GM18502 (cell line): ENCODE measurements around the gene CDC25A.

Experiments
- ATAC-seq: cut with Tn5 transposase; IDR thresholded peaks from one replicate; pipeline ENCODE4 v1.9.1; 2021; ENCODE audit warnings: mild to moderate bottlenecking; ENCODE audit not compliant: unreplicated experiment, poor library complexity

The CDC25A gene

GRCh38 chr3:48143567-48143966 lies 44.6 kb downstream of the CDC25A start:
- no peak for ATAC-seq

- no peak for ATAC-seq
These were observed 45.8 kb downstream of the CDC25A start for GRCh38 chr3:48142316-48142870.

- ATAC-seq, result no peak
These were observed 46.5 kb downstream of the CDC25A start for GRCh38 chr3:48141604-48142137.

- ATAC-seq, result no peak
These were observed 47.1 kb downstream of the CDC25A start for GRCh38 chr3:48140936-48141603.

GRCh38 chr3:48140336-48140757 lies 47.9 kb downstream of the CDC25A start:
- no peak for ATAC-seq

GRCh38 chr3:48137425-48137999 lies 50.7 kb downstream of the CDC25A start:
- no peak for ATAC-seq

DNA sequence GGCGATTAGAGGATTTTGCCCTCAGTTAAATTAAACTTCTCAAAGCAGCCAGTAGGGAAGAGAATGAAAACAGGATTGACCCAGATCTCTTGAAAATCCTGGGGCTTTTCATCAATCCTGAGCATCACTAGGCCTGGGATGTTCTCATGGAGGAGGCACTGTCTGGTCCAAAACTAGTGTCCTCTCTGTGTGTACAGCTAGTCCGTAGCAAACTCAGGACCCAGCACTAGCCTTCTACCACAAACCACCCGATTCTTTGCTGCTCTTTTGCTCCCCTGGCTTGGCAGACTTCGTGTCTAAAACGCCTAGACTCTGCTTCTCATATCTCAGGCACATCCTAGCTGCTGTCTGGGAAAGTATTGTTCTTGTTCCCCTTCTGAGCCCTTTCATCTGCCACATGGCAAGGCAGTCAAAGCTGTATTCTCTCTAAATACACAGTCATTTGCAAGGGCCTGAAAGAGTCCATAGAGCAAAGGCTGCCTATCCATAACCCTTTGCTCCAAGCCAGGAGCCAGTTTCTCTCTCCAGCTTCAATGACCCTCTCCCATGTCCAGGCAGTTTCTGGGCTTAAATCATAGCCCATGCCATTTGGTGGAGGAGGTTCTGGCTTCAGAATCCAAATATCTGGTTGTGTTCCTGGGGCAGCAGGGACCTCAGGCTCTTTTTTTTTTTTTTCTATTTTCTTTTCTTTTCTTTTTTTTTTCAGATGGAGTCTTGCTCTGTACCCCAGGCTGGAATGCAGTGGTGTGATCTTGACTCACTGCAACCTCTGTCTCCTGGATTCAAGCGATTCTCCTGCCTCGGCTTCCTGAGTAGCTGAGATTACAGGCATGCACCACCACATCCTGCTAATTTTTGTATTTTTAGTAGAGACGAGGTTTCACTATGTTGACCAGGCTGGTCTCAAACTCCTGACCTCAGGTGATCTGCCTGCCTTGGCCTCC lies 52.4 kb downstream of the CDC25A start:
- ATAC-seq, result no peak

DNA sequence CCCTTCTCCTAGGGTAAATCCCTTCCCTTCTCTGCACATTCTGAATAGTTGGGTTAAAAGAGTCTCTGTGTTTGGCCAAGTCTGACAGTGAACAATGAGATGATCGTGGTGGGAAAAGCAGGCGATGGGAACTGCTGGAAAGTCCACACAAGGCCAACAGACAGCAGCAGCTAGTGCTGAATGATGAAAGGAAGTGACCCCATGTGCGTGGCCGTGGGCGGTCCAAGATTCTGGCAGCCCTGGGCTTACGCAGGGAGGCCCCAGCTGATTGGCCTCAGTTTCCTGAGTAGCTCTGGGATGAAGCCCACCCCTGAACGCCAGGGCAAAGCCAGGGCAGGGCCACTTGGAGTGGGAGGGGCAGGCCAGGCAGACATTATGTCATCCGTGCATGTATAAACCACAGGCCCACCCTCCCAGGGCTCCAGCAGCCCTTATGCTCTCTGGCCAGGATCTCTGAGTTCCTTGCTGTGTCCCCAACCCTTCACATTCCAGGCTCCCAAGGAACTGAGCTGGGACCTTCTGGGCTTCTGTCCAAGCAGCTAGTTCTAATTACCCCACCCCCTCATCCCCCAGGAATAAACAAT lies 57.8 kb downstream of the CDC25A start:
- no peak for ATAC-seq

DNA sequence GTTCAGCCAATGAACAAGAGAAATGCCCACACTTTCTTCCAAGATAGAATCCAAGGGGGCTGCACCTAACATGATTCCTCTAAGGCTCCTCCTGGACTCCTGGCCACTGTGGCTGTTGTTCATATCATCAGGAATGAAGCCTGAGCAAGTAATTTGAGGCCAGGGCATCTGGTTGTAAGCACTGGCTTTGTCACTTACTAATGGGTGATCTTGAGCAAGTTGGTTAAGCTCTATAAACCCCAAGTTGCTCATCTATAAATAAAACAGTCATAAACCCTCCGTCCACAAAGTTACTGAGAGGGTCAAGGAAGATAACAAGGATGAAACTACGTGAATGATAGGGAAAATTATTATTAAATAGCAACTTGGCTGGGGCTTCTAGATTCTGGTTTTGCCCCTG lies 58.3 kb downstream of the CDC25A start:
- ATAC-seq, result no peak

DNA sequence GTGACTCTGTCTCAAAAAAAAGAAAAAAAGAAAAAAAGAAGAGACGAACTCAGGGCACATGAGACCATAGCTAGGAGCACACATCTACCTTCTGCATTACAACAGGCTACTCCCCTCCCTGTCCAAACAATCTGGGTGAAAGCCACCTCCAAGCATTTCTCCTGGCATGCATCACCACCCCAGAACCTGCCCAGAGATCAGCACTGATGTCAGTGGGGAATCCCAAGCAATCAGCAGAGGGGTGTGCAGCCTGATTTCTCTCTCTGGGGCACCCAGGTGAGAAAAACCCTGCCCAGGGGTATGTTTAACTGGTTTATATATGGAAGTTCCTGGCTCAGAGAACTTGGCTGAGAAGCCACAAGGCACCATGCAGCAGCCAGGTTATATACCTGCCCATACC lies 59.4 kb downstream of the CDC25A start:
- no peak for ATAC-seq

DNA sequence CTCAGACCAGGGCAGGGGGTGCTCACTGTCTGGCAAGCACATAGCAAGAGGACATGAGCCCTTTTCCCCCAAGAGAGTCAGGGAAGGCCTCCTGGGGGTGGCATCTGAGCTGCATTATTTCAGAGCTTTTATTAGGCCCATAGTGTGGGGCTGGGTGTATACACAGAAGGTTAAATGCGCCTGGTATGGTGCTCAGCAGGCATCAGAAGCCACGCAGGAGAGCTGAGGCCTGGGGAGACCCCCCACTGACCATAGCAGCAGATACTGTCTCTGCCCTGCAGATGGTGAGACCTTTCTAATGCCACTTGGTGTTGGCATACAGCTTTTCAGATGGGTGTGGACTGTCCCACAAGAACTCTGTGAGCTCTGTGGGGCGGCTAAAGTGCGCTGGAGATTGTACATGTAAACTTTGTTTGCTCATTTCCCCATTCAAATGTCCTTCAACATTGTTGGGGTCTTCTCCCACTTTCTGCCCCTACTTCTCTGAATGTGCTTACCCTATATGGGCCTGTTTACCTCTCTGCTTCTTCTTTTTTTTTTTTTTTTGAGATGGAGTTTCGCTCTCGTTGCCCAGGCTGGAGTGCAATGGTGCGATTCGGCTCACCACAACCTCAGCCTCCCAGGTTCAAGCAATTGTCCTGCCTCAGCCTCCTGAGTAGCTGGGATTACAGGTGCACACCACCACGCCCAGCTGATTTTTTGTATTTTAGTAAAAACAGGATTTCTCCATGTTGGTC lies 62.2 kb downstream of the CDC25A start:
- ATAC-seq, result no peak

GRCh38 chr3:48125013-48125705 lies 63.1 kb downstream of the CDC25A start:
- ATAC-seq, result no peak

DNA sequence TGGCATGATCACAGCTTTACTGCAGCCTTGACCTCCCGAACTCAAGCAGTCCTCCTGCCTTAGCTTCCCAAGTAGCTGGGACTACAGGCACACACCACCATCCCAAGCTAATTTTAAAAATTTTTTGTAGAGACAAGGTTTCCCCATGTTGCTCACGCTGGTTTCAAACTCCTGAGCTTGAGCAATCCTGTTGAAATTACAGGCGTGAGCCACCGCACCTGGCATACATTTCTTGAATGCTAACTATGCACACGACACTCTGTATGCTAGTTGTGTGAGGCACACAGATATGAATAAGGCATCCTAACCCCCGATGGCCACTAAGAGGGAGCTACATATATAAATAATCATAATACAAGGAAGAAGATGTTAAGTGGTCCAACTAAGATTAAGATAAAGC lies 64.9 kb downstream of the CDC25A start:
- no peak for ATAC-seq

DNA sequence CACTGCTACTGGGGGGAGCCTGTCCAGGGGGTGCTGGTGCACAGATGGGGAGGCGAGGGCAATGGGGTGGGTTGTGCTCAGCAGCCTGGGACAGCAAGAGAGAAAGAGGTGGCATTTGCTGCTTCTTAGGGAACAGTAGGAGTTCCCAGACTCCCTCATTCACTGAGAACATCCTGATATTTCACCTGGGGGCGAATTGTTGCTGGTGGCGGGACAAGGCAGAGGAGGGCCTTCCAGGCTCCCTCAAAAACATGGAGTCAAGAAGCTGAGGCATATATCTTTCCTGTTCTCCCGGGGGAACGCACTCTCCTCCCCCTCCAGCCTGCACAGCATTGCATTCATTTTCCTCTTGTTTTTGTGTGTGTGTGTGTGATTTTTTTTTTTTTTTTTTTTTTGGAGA lies 65.7 kb downstream of the CDC25A start:
- no peak for ATAC-seq

DNA sequence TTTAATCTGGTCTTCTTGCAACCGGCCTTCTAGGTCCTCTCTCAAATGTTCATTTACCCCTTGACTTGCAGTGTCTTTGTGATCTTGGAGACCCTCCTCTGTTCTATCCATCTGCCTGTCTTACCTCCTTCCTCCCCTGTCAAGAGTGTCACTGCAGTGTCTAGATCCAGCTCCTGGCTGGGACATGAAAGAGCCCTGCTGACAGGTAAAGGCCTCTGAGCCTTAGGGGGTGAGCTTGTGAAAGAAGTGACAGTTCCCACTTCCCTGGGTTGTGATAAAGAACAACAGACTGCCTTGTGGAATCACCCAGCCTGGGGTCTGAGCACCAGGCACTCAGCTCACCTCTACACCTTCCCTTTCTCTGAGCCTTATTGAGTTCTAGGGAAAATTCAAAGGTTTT lies 68.0 kb downstream of the CDC25A start:
- ATAC-seq, result no peak

DNA sequence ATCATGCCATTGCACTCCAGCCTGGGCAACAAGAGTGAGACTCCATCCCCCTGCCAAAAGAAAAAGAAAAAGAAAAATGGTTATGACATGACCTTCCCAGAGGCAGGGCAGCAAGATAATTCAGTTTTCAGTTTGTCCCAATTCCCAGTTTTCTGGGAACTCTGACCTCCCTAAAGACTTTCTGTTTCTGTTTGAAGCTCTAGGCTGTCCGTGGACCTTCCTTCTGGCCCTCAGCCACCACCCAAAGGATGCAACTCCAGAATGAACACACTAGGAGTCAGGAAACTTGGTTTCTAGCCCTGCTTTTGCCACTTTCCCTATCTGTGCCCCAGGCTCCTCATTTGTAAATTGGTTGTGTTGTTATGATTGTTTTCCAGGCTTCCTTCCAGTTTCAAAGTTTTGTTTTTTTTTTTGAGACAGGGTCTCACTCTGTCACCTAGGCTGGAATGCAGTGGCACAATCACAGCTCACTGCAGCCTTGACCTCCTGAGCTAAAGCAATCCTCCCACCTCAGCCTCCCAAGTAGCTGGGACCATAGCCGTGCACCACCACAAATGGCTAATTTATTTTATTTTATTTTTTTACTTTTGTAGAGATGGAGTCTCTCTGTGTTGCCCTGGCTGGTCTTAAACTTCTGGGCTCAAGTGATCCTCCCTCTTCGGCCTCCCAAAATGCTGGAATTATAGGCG lies 68.6 kb downstream of the CDC25A start:
- no peak for ATAC-seq

GRCh38 chr3:48118928-48119327 lies 69.3 kb downstream of the CDC25A start:
- ATAC-seq, result no peak

GRCh38 chr3:48118322-48118721 lies 69.9 kb downstream of the CDC25A start:
- ATAC-seq, result no peak

DNA sequence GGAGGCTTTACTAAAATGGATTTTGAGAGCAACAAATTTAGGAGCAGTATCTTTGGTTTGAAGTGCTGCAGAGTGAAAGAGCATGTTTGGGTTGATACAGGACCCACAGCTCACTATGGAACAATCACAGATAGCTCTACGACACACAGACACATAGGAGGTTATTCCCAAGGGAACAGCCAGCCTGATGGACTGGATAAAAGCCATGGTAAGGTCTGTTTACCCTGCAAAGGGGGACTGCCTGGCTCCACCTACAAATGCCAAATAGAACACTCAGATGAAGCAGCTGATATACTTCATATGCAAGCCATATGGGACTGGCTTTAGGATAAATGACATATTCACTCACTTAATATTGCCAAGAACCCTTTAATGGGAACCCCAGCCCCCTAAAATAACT lies 75.4 kb downstream of the CDC25A start:
- no peak for ATAC-seq
